HepG2 (cell line): ENCODE results near the gene EFEMP2. TPM values are rescaled to one million over a fixed set of nuclear protein-coding genes. Genes with fewer than 3 reads are reported as not detected.

Experiments
- ARNTL ChIP-seq: sonication (generic); formaldehyde crosslinking; IDR thresholded peaks from 2 replicates; pipeline ENCODE4 v1.4.0; 2020; ENCODE audit warnings: mild to moderate bottlenecking, missing genetic modification reagents
- CEBPB ChIP-seq: IDR thresholded peaks from 2 replicates; pipeline ENCODE4 v1.6.1; 2011; ENCODE audit warnings: low read depth, low read length, improper control_type of control experiment, borderline replicate concordance
- CHD2 ChIP-seq: IDR thresholded peaks from 2 replicates; pipeline ENCODE4 v1.6.1; 2011; ENCODE audit warnings: low read depth, low read length, improper control_type of control experiment
- FLYWCH1 ChIP-seq: sonication (generic); formaldehyde crosslinking; IDR thresholded peaks from 2 replicates; pipeline ENCODE4 v1.8.1; 2023; ENCODE audit warnings: mild to moderate bottlenecking, missing genetic modification reagents
- FOSL2 ChIP-seq: sonication (generic); formaldehyde crosslinking; IDR thresholded peaks from 2 replicates; pipeline ENCODE4 v1.4.0; 2020; ENCODE audit warnings: missing genetic modification reagents
- FOXM1 ChIP-seq: sonication (generic); formaldehyde crosslinking; IDR thresholded peaks from 2 replicates; pipeline ENCODE4 v1.5.0; 2020; ENCODE audit warnings: missing genetic modification reagents
- HNRNPK ChIP-seq: fragments of 200-400 bp; formaldehyde crosslinking; IDR thresholded peaks from 2 replicates; pipeline ENCODE4 v1.6.1; 2018; ENCODE audit warnings: low read length, low read depth, moderate library complexity, mild to moderate bottlenecking; ENCODE audit not compliant: poor library complexity, severe bottlenecking
- KLF15 ChIP-seq: sonication (generic); formaldehyde crosslinking; IDR thresholded peaks from 2 replicates; pipeline ENCODE4 v1.8.1; 2023; ENCODE audit warnings: borderline replicate concordance, mild to moderate bottlenecking, inconsistent platforms, missing genetic modification reagents, mixed read lengths
- NAIF1 ChIP-seq: sonication (generic); formaldehyde crosslinking; IDR thresholded peaks from 2 replicates; pipeline ENCODE4 v1.5.0; 2020; ENCODE audit warnings: mild to moderate bottlenecking, missing genetic modification reagents, borderline replicate concordance
- NCOA2 ChIP-seq: sonication (generic); formaldehyde crosslinking; IDR thresholded peaks from 2 replicates; pipeline ENCODE4 v1.8.0; 2022; ENCODE audit warnings: inconsistent platforms
- NR1H2 ChIP-seq: sonication (generic); formaldehyde crosslinking; IDR thresholded peaks from 2 replicates; pipeline ENCODE4 v1.8.1; 2022; ENCODE audit warnings: low read depth, missing genetic modification reagents, borderline replicate concordance
- POLR2AphosphoS5 ChIP-seq: IDR thresholded peaks from 2 replicates; pipeline ENCODE4 v1.6.1; 2012; ENCODE audit warnings: low read depth, low read length
- RFXAP ChIP-seq: sonication (generic); formaldehyde crosslinking; IDR thresholded peaks from 2 replicates; pipeline ENCODE4 v1.4.0; 2020; ENCODE audit warnings: missing genetic modification reagents, borderline replicate concordance
- SAP130 ChIP-seq: IDR thresholded peaks from 2 replicates; pipeline ENCODE4 v1.6.1; 2016; ENCODE audit warnings: low read depth
- THAP11 ChIP-seq: IDR thresholded peaks from 2 replicates; pipeline ENCODE4 v1.6.1; 2016; ENCODE audit warnings: missing biosample characterization, missing genetic modification reagents
- ZBTB2 ChIP-seq: sonication (generic); formaldehyde crosslinking; IDR thresholded peaks from 2 replicates; pipeline ENCODE4 v1.8.0; 2022; ENCODE audit warnings: low read depth, missing genetic modification reagents
- ZBTB34 ChIP-seq: sonication (generic); formaldehyde crosslinking; IDR thresholded peaks from 2 replicates; pipeline ENCODE4 v1.8.0; 2022; ENCODE audit warnings: mild to moderate bottlenecking, missing genetic modification reagents
- ZBTB38 ChIP-seq: sonication (generic); formaldehyde crosslinking; IDR thresholded peaks from 2 replicates; pipeline ENCODE4 v1.5.1; 2020; ENCODE audit warnings: mild to moderate bottlenecking, missing genetic modification reagents
- ZKSCAN5 ChIP-seq: sonication (generic); formaldehyde crosslinking; IDR thresholded peaks from 2 replicates; pipeline ENCODE4 v1.5.1; 2020; ENCODE audit warnings: mild to moderate bottlenecking, missing genetic modification reagents
- ZMYM3 ChIP-seq: sonication (generic); formaldehyde crosslinking; IDR thresholded peaks from 2 replicates; pipeline ENCODE4 v1.5.1; 2020; ENCODE audit warnings: mild to moderate bottlenecking, missing genetic modification reagents
- ZNF138 ChIP-seq: sonication (generic); formaldehyde crosslinking; IDR thresholded peaks from 2 replicates; pipeline ENCODE4 v1.5.0; 2020; ENCODE audit warnings: mild to moderate bottlenecking, low read depth, missing genetic modification reagents
- ZNF276 ChIP-seq: sonication (generic); formaldehyde crosslinking; IDR thresholded peaks from 2 replicates; pipeline ENCODE4 v1.4.0; 2020; ENCODE audit warnings: mild to moderate bottlenecking, low read depth, missing genetic modification reagents
- ZNF317 ChIP-seq: sonication (generic); formaldehyde crosslinking; IDR thresholded peaks from 2 replicates; pipeline ENCODE4 v1.5.0; 2020; ENCODE audit warnings: mild to moderate bottlenecking, missing genetic modification reagents
- ZNF557 ChIP-seq: sonication (generic); formaldehyde crosslinking; IDR thresholded peaks from 2 replicates; pipeline ENCODE4 v1.4.0; 2020; ENCODE audit warnings: missing genetic modification reagents
- ZNF597 ChIP-seq: sonication (generic); formaldehyde crosslinking; IDR thresholded peaks from 2 replicates; pipeline ENCODE4 v1.5.0; 2020; ENCODE audit warnings: missing genetic modification reagents
- ZNF780A ChIP-seq: sonication (generic); formaldehyde crosslinking; IDR thresholded peaks from 2 replicates; pipeline ENCODE4 v1.8.0; 2022; ENCODE audit warnings: mild to moderate bottlenecking, missing genetic modification reagents, moderate library complexity
- ZNF782 ChIP-seq: sonication (generic); formaldehyde crosslinking; IDR thresholded peaks from 2 replicates; pipeline ENCODE4 v1.4.0; 2020; ENCODE audit warnings: missing genetic modification reagents, mild to moderate bottlenecking, borderline replicate concordance
- ZNF839 ChIP-seq: sonication (generic); formaldehyde crosslinking; IDR thresholded peaks from 2 replicates; pipeline ENCODE4 v1.4.0; 2020; ENCODE audit warnings: missing genetic modification reagents, mild to moderate bottlenecking, borderline replicate concordance
- ZSCAN30 ChIP-seq: sonication (generic); formaldehyde crosslinking; IDR thresholded peaks from 2 replicates; pipeline ENCODE4 v1.5.0; 2020; ENCODE audit warnings: mild to moderate bottlenecking, missing genetic modification reagents
- polyA plus RNA-seq, 8 experiments: library from polyadenylated mRNA; depleted of rRNA in 3 of 8; stranded (reverse) in 7 of 8; unstranded in 1 of 8; fragments of >200 nt; fragmentation: Illumina TruSeq in 4 of 8; extraction: Trizol in 4 of 8; gene quantifications; 2 replicates each; pipeline versions ENCODE4 v1.2.1 to v1.2.3, GENCODE V29; 2011 to 2016; ENCODE audit warnings: low read depth in 4 of 8, missing spikeins in 1 of 8, mixed read lengths in 1 of 8; ENCODE audit not compliant: insufficient read depth in 1 of 8
- total RNA-seq, 5 experiments: library from RNA; depleted of rRNA; stranded (reverse); fragments of >200 nt; fragmentation: Illumina TruSeq; extraction: Trizol; gene quantifications; 2 replicates each; pipeline ENCODE4 v1.2.3, GENCODE V29; 2016; ENCODE audit warnings: low read depth in 1 of 5

EFEMP2 gene
- total and polyA plus RNA-seq, 2 of the 13 experiments (the other 11 are each of a cell fraction or from before 2014, with no cell fraction given) = 7.4 to 29.7 TPM

GRCh38 chr11:65903068-65903481, 30.5 kb upstream of the EFEMP2 start (continued):
- no peak for TF ChIP-seq ZBTB34
- no peak for TF ChIP-seq ARNTL (CRISPR knock-in tag)
- TF ChIP-seq ZNF597 (CRISPR knock-in tag) = no peak
- peak; percentile 52; the same call in 1 of the 2 replicates for TF ChIP-seq SAP130 (CRISPR knock-in tag)
- no peak for TF ChIP-seq NR1H2 (CRISPR knock-in tag)
- no peak for TF ChIP-seq CEBPB
- TF ChIP-seq ZNF557 (CRISPR knock-in tag) = no peak
- TF ChIP-seq NCOA2 (CRISPR knock-in tag) = no peak
- peak; percentile 73 for TF ChIP-seq FOSL2 (CRISPR knock-in tag)
- TF ChIP-seq ZSCAN30 (CRISPR knock-in tag) = no peak
- TF ChIP-seq NAIF1 (CRISPR knock-in tag) = no peak
- TF ChIP-seq KLF15 = no peak
- TF ChIP-seq HNRNPK = no peak
- no peak for TF ChIP-seq THAP11 (CRISPR knock-in tag)
- TF ChIP-seq FOXM1 = no peak
- no peak for TF ChIP-seq ZNF780A
- TF ChIP-seq ZBTB38 (CRISPR knock-in tag) = no peak
- no peak for TF ChIP-seq CHD2
- no peak for TF ChIP-seq POLR2AphosphoS5
- no peak for TF ChIP-seq ZKSCAN5
- no peak for TF ChIP-seq ZMYM3
- TF ChIP-seq ZNF782 (CRISPR knock-in tag) = no peak
- TF ChIP-seq RFXAP = no peak
- TF ChIP-seq ZNF276 (CRISPR knock-in tag) = no peak
- TF ChIP-seq FLYWCH1 = no peak
- TF ChIP-seq ZBTB2 (CRISPR knock-in tag) = no peak
- no peak for TF ChIP-seq ZNF839 (CRISPR knock-in tag)
- no peak for TF ChIP-seq ZNF138
- no peak for TF ChIP-seq ZNF317 (CRISPR knock-in tag)
